Peyer's patch (tissue), 4 donors: ENCODE results near the gene STX1B.

Experiments
- CTCF ChIP-seq, 6 experiments: fragments of 450-650 bp in 4 of 6; fragments of 200-600 bp in 2 of 6; sonication (generic) in 1 of 6; IDR thresholded peaks; one replicate each; pipeline ENCODE4 v1.5.1; 2017 to 2019; ENCODE audit warnings: antibody characterized with exemption in 6 of 6, mild to moderate bottlenecking in 3 of 6, moderate library complexity in 1 of 6
- POLR2A ChIP-seq, 2 donors: fragments of 450-650 bp; IDR thresholded peaks; one replicate each; pipeline ENCODE4 v1.5.1; 2017; ENCODE audit warnings: antibody characterized with exemption in 2 of 2, mild to moderate bottlenecking in 2 of 2, moderate library complexity in 2 of 2

- no peak for TF ChIP-seq CTCF (IDR thresholded peaks at IDR 0.05)
- TF ChIP-seq POLR2A (IDR thresholded peaks at IDR 0.05), result no peak
These were observed 28.6 kb upstream of the STX1B start for GRCh38 chr16:31038993-31039392.
